Right lobe of liver (tissue), 6 donors: ENCODE results near the gene KNTC1. TPM values are rescaled to one million over a fixed set of nuclear protein-coding genes. Genes with fewer than 3 reads are reported as not detected.
A peak's percentile ranks its signal among the peaks of the same experiment; 100 is the strongest.
"Not testable (repeated sequence)": the region's sequence is repeated elsewhere in the genome, so short reads cannot be mapped to it uniquely, and the experiment has no call there.

ENCODE experiments used
- ATAC-seq, 4 donors: fragments of 200-7000 bp; cut with Tn5 transposase; one replicate each; pipeline ENCODE4 v1.9.1; 2020; ENCODE audit warnings: mild to moderate bottlenecking in 4 of 4, moderate library complexity in 4 of 4
- DNase-seq, 3 donors: peaks; one replicate each; pipeline ENCODE4 v3.0.0-alpha.2; 2020
- H3K27ac ChIP-seq, 3 donors: fragments of 200-600 bp; one replicate each; pipeline ENCODE4 v1.8.0; 2022
- H3K27me3 ChIP-seq, 2 donors: fragments of 200-600 bp; one replicate each; pipeline ENCODE4 v1.8.0; 2022
- H3K36me3 ChIP-seq, 4 donors: fragments of 200-600 bp; sonication (generic) in 1 of 4; one replicate each; pipeline versions ENCODE4 v1.5.1 to v1.8.0; 2017 to 2022; ENCODE audit warnings: control low read depth in 1 of 4
- H3K4me1 ChIP-seq, 4 donors: fragments of 200-600 bp; sonication (generic) in 1 of 4; one replicate each; pipeline versions ENCODE4 v1.5.1 to v1.8.0; 2017 to 2022; ENCODE audit warnings: control low read depth in 1 of 4
- H3K4me3 ChIP-seq, 3 donors: fragments of 200-600 bp; one replicate each; pipeline ENCODE4 v1.8.0; 2022
- H3K9me3 ChIP-seq, 4 donors: fragments of 200-600 bp; sonication (generic) in 1 of 4; one replicate each; pipeline versions ENCODE4 v1.5.1 to v1.8.0; 2017 to 2022; ENCODE audit warnings: control low read depth in 1 of 4
- POLR2A ChIP-seq: fragments of 450-650 bp; IDR thresholded peaks from one replicate; pipeline ENCODE4 v1.6.1; 2017; ENCODE audit warnings: antibody characterized with exemption, mild to moderate bottlenecking
- WGBS: methylation state at CpG from one replicate; pipeline ENCODE4 v1.1.6; 2018; ENCODE audit warnings: low coverage, low lambda C conversion rate; ENCODE audit not compliant: insufficient coverage; ENCODE audit errors: missing lambda C conversion rate; 5-methylcytosine and 5-hydroxymethylcytosine counted together
- intact Hi-C, 2 donors: fragments of 100-400 bp; cut with DNase I; formaldehyde crosslinking; loops; one replicate each; pipeline versions ENCODE4 v1.11.2 to v1.14.1; 2022
- total RNA-seq, 6 experiments: library from RNA; depleted of rRNA in 2 of 6; stranded (reverse); fragments of >200 nt in 2 of 6; fragmentation: NEBNext Ultra II Directional in 3 of 6; extraction: Animal tissue kit (Norgen Biotek cat#: 25700) in 3 of 6; gene quantifications; one replicate each; pipeline versions ENCODE4 v1.1.0 to v1.2.4, GENCODE V29; 2016 to 2023
- TF ChIP-seq, protein P1 (sequence below), 4 donors: fragments of 200-600 bp in 3 of 4; fragments of 450-650 bp in 1 of 4; IDR thresholded peaks; one replicate each; pipeline versions ENCODE4 v1.5.1 to v1.8.0; 2016 to 2022; ENCODE audit warnings: antibody characterized with exemption in 4 of 4, mild to moderate bottlenecking in 2 of 4
- donor health status: DM: no; HTN: yes; CAD: no.
- donor health status: DM: no; HTN: no; CAD: no.
- donor health status: DM: no; HTN: no; CAD: no.
- donor health status: DM: no; HTN: yes; CAD: no.
- donor health status: DM: no; HTN: yes; CAD: no.

KNTC1 gene
- total RNA-seq, 6 experiments from 2014 or later = 2.1 to 10.7 (median 3.5) TPM

DNA sequence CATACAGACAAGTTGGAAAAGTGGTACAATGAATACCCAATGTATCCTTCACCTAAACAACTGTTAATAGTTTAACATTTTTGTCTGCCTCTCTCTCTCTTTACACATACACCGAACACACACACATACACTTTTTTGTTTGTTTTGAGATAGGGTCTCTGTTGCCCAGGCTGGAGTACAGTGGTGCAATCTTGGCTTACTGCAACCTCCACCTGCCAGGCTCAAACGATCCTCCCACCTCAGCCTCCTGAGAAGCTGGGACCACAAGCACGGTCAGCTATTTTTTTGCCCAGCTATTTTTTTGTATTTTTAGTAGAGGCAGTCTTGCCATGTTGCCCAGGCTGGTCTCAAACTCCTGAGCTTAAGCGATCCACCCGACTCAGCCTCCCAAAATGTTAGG, 43.1 kb upstream of the KNTC1 start:
- TF ChIP-seq, protein P1, sequence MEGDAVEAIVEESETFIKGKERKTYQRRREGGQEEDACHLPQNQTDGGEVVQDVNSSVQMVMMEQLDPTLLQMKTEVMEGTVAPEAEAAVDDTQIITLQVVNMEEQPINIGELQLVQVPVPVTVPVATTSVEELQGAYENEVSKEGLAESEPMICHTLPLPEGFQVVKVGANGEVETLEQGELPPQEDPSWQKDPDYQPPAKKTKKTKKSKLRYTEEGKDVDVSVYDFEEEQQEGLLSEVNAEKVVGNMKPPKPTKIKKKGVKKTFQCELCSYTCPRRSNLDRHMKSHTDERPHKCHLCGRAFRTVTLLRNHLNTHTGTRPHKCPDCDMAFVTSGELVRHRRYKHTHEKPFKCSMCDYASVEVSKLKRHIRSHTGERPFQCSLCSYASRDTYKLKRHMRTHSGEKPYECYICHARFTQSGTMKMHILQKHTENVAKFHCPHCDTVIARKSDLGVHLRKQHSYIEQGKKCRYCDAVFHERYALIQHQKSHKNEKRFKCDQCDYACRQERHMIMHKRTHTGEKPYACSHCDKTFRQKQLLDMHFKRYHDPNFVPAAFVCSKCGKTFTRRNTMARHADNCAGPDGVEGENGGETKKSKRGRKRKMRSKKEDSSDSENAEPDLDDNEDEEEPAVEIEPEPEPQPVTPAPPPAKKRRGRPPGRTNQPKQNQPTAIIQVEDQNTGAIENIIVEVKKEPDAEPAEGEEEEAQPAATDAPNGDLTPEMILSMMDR (IDR thresholded peaks at IDR 0.05) = no peak
- no peak for TF ChIP-seq POLR2A
- no peaks in the 10 kb centered on the region for H3K27me3 ChIP-seq

DNA sequence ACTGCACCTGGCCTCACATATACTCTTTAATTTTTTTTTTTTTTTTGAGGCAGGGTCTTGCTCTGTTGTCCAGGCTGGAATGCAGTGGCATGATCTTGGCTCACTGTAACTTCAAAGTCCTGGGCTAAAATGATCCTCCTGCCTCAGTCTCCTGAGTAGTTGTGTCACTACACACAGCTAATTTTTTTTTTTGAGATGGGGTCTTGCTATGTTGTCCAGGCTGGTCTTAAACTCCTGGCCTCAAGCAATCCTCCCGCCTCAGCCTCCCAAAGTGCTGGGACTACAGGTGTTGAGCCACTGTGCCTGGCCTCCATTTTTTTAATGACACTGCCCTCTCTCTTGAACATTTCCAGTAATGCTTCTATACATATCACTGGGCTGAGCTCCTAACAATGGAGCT, 42.7 kb upstream of the KNTC1 start:
- Histone ChIP-seq H3K4me1 (peaks cover 0 to 28% (median 13%) of the 10 kb centered on the region in 4 donors), H3K36me3 (peaks cover 0 to 65% (median 29%) of the 10 kb centered on the region in 4 donors)
- H3K4me3 ChIP-seq, intact Hi-C loops, H3K9me3 ChIP-seq, ATAC-seq, H3K27ac ChIP-seq, DNase-seq, H3K27me3 ChIP-seq: not testable (repeated sequence)
- WGBS = 100% methylated on average over 1 of the region's 1 CpG

More for the DNA sequence above, 43.1 kb upstream of the KNTC1 start:
- Histone ChIP-seq H3K4me1 (peaks cover 0 to 28% (median 12%) of the 10 kb centered on the region in 4 donors), H3K36me3 (peaks cover 0 to 69% (median 32%) of the 10 kb centered on the region in 4 donors), H3K9me3 (no peaks in the 10 kb centered on the region), H3K27ac (no peak overlapping the region), H3K4me3 (no peak overlapping the region)
- 87% methylated on average over 5 of the region's 5 CpGs for WGBS
- intact Hi-C loops = no loop called here
- ATAC-seq = no peak
- DNase-seq = no peak

GRCh38 chr12:122486360-122486759, 40.7 kb upstream of the KNTC1 start:
- H3K27me3 ChIP-seq, H3K4me3 ChIP-seq, intact Hi-C loops, DNase-seq, H3K9me3 ChIP-seq: not testable (repeated sequence)
- Histone ChIP-seq H3K4me1 (peaks cover 0 to 45% (median 18%) of the 10 kb centered on the region in 4 donors), H3K27ac (peak overlapping the region in 2 of 3 donors; percentile 3 to 67), H3K36me3 (peaks cover 0 to 45% (median 19%) of the 10 kb centered on the region in 4 donors)
- WGBS = 55% methylated on average over 6 of the region's 6 CpGs
- peak; percentile 52 to 68 (median 54) for ATAC-seq

- peak overlapping the region in 2 of 3 donors; percentile 3 to 67 for H3K27ac ChIP-seq
- intact Hi-C loops = no loop called here
- 40% methylated on average over 7 of the region's 7 CpGs for WGBS
- DNase-seq = no peak
- peak; percentile 16 to 64 (median 42) for ATAC-seq
- no peaks in the 10 kb centered on the region for H3K9me3 ChIP-seq
- TF ChIP-seq, protein P1 (IDR thresholded peaks at IDR 0.05) = no peak
- TF ChIP-seq POLR2A = no peak
- no peak overlapping the region for H3K4me3 ChIP-seq
- H3K4me1 ChIP-seq = peaks cover 0 to 45% (median 18%) of the 10 kb centered on the region in 4 donors
- H3K36me3 ChIP-seq = peaks cover 0 to 42% (median 17%) of the 10 kb centered on the region in 4 donors
- no peaks in the 10 kb centered on the region for H3K27me3 ChIP-seq
Measured at GRCh38 chr12:122486805-122487426, 40.1 kb upstream of the KNTC1 start.

- intact Hi-C loops, ATAC-seq, H3K9me3 ChIP-seq, H3K4me3 ChIP-seq, DNase-seq, H3K27me3 ChIP-seq: not testable (repeated sequence)
- Histone ChIP-seq H3K4me1 (peaks cover 0 to 45% (median 18%) of the 10 kb centered on the region in 4 donors), H3K36me3 (peaks cover 0 to 36% (median 13%) of the 10 kb centered on the region in 4 donors), H3K27ac (peak overlapping the region in 2 of 3 donors; percentile 55 to 66)
- WGBS = 83% methylated on average over 1 of the region's 3 CpGs
Measured at GRCh38 chr12:122487807-122488206, 39.2 kb upstream of the KNTC1 start.

DNA sequence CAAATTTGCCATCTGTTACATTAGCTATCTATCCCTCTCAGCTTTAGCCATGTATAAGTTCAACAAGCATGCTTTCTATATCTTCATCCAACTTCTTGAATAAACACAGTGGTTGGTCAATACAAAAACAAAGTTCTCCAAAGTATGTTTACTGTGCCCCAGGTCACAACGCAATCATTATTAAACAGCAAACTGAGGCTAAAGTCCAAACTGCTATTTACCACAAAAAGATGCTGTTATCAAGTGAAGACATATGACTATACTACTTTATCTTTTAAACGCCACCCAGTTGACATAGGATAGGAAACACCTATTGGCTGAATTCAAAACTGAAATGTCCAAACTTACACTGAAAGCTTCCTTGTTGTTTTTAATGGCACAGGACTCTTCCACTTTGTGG, 38.0 kb upstream of the KNTC1 start:
- DNase-seq (no peak), ATAC-seq (peak; percentile 79 to 90 (median 88))
- peak overlapping the region in 1 of 3 donors; percentile 8 for H3K4me3 ChIP-seq
- TF ChIP-seq, protein P1 (IDR thresholded peaks at IDR 0.05) = peak in 1 of 4 donors; percentile 4
- TF ChIP-seq POLR2A = no peak
- no peaks in the 10 kb centered on the region for H3K9me3 ChIP-seq
- H3K36me3 ChIP-seq = peaks cover 0 to 29% (median 13%) of the 10 kb centered on the region in 4 donors
- intact Hi-C loops = no loop called here
- H3K27ac ChIP-seq = peak overlapping the region; percentile 6 to 66 (median 55)
- WGBS = 22% methylated on average over 2 of the region's 2 CpGs
- peaks cover 0 to 45% (median 18%) of the 10 kb centered on the region in 4 donors for H3K4me1 ChIP-seq
- no peaks in the 10 kb centered on the region for H3K27me3 ChIP-seq
